Spleen (tissue), 11 donors: ENCODE measurements around the gene TMEM131L. TPM values are rescaled to one million over a fixed set of nuclear protein-coding genes. Genes with fewer than 3 reads are reported as not detected.
A peak's percentile ranks its signal among the peaks of the same experiment; 100 is the strongest.

Source experiments
- DNase-seq: peaks from one replicate; pipeline ENCODE4 v3.0.0-alpha.2; 2020
- H3K27ac ChIP-seq, 8 donors: fragments of 200-600 bp; sonication (generic) in 7 of 8; 1 replicate in 4 of 8; 2 replicates in 4 of 8; pipeline versions ENCODE4 v1.5.0 to v1.8.0; 2016 to 2021; ENCODE audit warnings: inconsistent platforms in 4 of 8, mild to moderate bottlenecking in 4 of 8, moderate library complexity in 1 of 8
- H3K27me3 ChIP-seq, 7 donors: fragments of 200-600 bp; sonication (generic) in 6 of 7; replicated peaks in 1 of 7; 1 replicate in 4 of 7; 2 replicates in 3 of 7; pipeline versions ENCODE4 v1.5.0 to v1.8.0; 2016 to 2021; ENCODE audit warnings: inconsistent platforms in 3 of 7, mild to moderate bottlenecking in 1 of 7
- H3K36me3 ChIP-seq, 6 donors: fragments of 200-600 bp; sonication (generic) in 5 of 6; 1 replicate in 4 of 6; 2 replicates in 2 of 6; pipeline versions ENCODE4 v1.5.0 to v1.8.0; 2016 to 2021; ENCODE audit warnings: inconsistent platforms in 2 of 6
- H3K4me1 ChIP-seq, 6 donors: fragments of 200-600 bp; sonication (generic) in 5 of 6; 1 replicate in 3 of 6; 2 replicates in 3 of 6; pipeline versions ENCODE4 v1.5.0 to v1.8.0; 2016 to 2021; ENCODE audit warnings: inconsistent platforms in 3 of 6
- H3K4me3 ChIP-seq, 8 donors: fragments of 200-600 bp; sonication (generic) in 7 of 8; 1 replicate in 4 of 8; 2 replicates in 4 of 8; pipeline versions ENCODE4 v1.5.0 to v1.8.0; 2016 to 2021; ENCODE audit warnings: inconsistent platforms in 4 of 8, mild to moderate bottlenecking in 4 of 8, moderate library complexity in 2 of 8
- H3K9me3 ChIP-seq, 8 donors: fragments of 200-600 bp; sonication (generic) in 7 of 8; 1 replicate in 4 of 8; 2 replicates in 4 of 8; pipeline versions ENCODE4 v1.5.0 to v1.8.0; 2016 to 2021; ENCODE audit warnings: inconsistent platforms in 4 of 8
- CTCF ChIP-seq, 11 experiments: fragments of 200-600 bp in 7 of 11; fragments of 450-650 bp in 4 of 11; sonication (generic) in 4 of 11; IDR thresholded peaks in 8 of 11; conservative IDR thresholded peaks in 3 of 11; 1 replicate in 7 of 11; 2 replicates in 4 of 11; pipeline versions ENCODE4 v1.4.0 to v1.8.0; 2016 to 2021; ENCODE audit warnings: antibody characterized with exemption in 11 of 11, inconsistent platforms in 4 of 11, mild to moderate bottlenecking in 1 of 11
- POLR2A ChIP-seq, 3 donors: fragments of 450-650 bp; IDR thresholded peaks; one replicate each; pipeline ENCODE4 v1.5.1; 2017; ENCODE audit warnings: antibody characterized with exemption in 3 of 3, mild to moderate bottlenecking in 1 of 3
- POLR2AphosphoS5 ChIP-seq, 3 donors: sonication (generic); formaldehyde crosslinking; IDR thresholded peaks; one replicate each; pipeline ENCODE4 v1.5.1; 2017; ENCODE audit warnings: antibody characterized with exemption in 3 of 3
- WGBS, 5 donors: extraction: QIAGEN DNeasy Blood & Tissue Kit in 3 of 5; methylation state at CpG; one replicate each; pipeline versions ENCODE4 v1.1.5 to v1.1.7; 2013 to 2018; 5-methylcytosine and 5-hydroxymethylcytosine counted together
- intact Hi-C: fragments of 100-400 bp; cut with DNase I; formaldehyde crosslinking; loops from one replicate; pipeline ENCODE4 v1.15.0; 2023; ENCODE audit warnings: low total_unique reads
- polyA plus RNA-seq, 3 donors: library from polyadenylated mRNA; stranded (reverse); fragments of 200-250 nt; gene quantifications; one replicate each; pipeline ENCODE4 v1.2.1, GENCODE V29; 2013
- total RNA-seq, 7 donors: library from RNA; depleted of rRNA in 3 of 7; stranded (reverse); fragments of >200 nt in 3 of 7; fragmentation: NEBNext Ultra II Directional in 4 of 7; extraction: Animal tissue kit (Norgen Biotek cat#: 25700) in 4 of 7; gene quantifications; one replicate each; pipeline versions ENCODE4 v1.1.0 to v1.2.1, GENCODE V29; 2016 to 2021
- donor health status: healthy with polysubstance abuse.
- donor health status: DM: no; HTN: no; CAD: no; lungs with moderate emphysema.
- donor health status: DM: no; HTN: no; CAD: no.
- donor health status: Bipolar disorder and iron deficiency.
- donor health status: healthy.
- donor health status: DM: no; HTN: no; CAD: no.
- donor health status: DM: yes; HTN: yes; CAD: no.

The TMEM131L gene
- total and polyA plus RNA-seq, 10 donors, result 20.9 to 105 (median 80.1) TPM

GRCh38 chr4:153637201-153637600 lies 171.0 kb downstream of the TMEM131L start:
- no peaks in the 10 kb centered on the region for H3K9me3 ChIP-seq
- DNase-seq, result no peak
- peaks cover 0 to 5% (median 0%) of the 10 kb centered on the region in 6 donors for H3K4me1 ChIP-seq
- WGBS, 5 donors, result 81 to 94% (median 91%) methylated on average over 3 of the region's 3 CpGs
- no peak overlapping the region for H3K4me3 ChIP-seq
- intact Hi-C loops, result loop anchor here (10.0 kb wide), 1 partner anchor 118 kb away; no protein-coding TSS in a partner anchor
- no peaks in the 10 kb centered on the region for H3K27me3 ChIP-seq
- peaks cover 12 to 64% (median 58%) of the 10 kb centered on the region in 6 donors for H3K36me3 ChIP-seq
- H3K27ac ChIP-seq, result no peak overlapping the region
- TF ChIP-seq POLR2A (IDR thresholded peaks at IDR 0.05), result no peak
- peak in 1 of 3 donors; percentile 8 for TF ChIP-seq POLR2AphosphoS5 (IDR thresholded peaks at IDR 0.05)

- Histone ChIP-seq H3K27me3 (no peaks in the 10 kb centered on the region), H3K4me1 (peaks cover under 1 to 5% (median 3%) of the 10 kb centered on the region in 6 donors), H3K27ac (no peak overlapping the region), H3K36me3 (peaks cover 10 to 56% (median 50%) of the 10 kb centered on the region in 6 donors), H3K9me3 (no peaks in the 10 kb centered on the region), H3K4me3 (no peak overlapping the region)
- intact Hi-C loops, result loop anchor here (10.0 kb wide), 1 partner anchor 117 kb away; no protein-coding TSS in a partner anchor
- WGBS, 5 donors, result 93 to 97% (median 96%) methylated on average over 8 of the region's 8 CpGs
- TF ChIP-seq CTCF (IDR thresholded peaks at IDR 0.05 in 8 of 11, conservative IDR thresholded peaks at IDR 0.05 in 3 of 11), result no peak
- no peak for DNase-seq
These were observed 171.9 kb downstream of the TMEM131L start for GRCh38 chr4:153638011-153638410.

- TF ChIP-seq POLR2A (IDR thresholded peaks at IDR 0.05), result no peak
- DNase-seq, result no peak
- Histone ChIP-seq H3K27me3 (no peaks in the 10 kb centered on the region), H3K9me3 (no peaks in the 10 kb centered on the region), H3K4me3 (no peak overlapping the region), H3K27ac (no peak overlapping the region), H3K4me1 (peaks cover 4 to 15% (median 10%) of the 10 kb centered on the region in 6 donors), H3K36me3 (peaks cover 7 to 46% (median 40%) of the 10 kb centered on the region in 6 donors)
- intact Hi-C loops, result loop anchor here (10.0 kb wide), 1 partner anchor 116 kb away; no protein-coding TSS in a partner anchor
- 71 to 100% (median 91%) methylated on average over 3 of the region's 3 CpGs for WGBS, 5 donors
These were observed 172.8 kb downstream of the TMEM131L start for GRCh38 chr4:153638999-153639398.

GRCh38 chr4:153639833-153640802 lies 174.0 kb downstream of the TMEM131L start:
- H3K27me3 ChIP-seq, result no peaks in the 10 kb centered on the region
- intact Hi-C loops, result loop anchor here (10.0 kb wide), 1 partner anchor 115 kb away; no protein-coding TSS in a partner anchor
- 71 to 79% (median 78%) methylated on average over 23 of the region's 23 CpGs for WGBS, 5 donors
- TF ChIP-seq POLR2AphosphoS5 (IDR thresholded peaks at IDR 0.05) (peak in 2 of 3 donors; percentile 16 to 20), POLR2A (IDR thresholded peaks at IDR 0.05) (no peak)
- H3K36me3 ChIP-seq, result peaks cover 4 to 35% (median 29%) of the 10 kb centered on the region in 6 donors
- H3K4me3 ChIP-seq, result no peak overlapping the region
- no peak for DNase-seq
- H3K9me3 ChIP-seq, result peaks cover 0 to 3% (median under 1%) of the 10 kb centered on the region in 8 donors
- no peak overlapping the region for H3K27ac ChIP-seq
- peaks cover 4 to 22% (median 8%) of the 10 kb centered on the region in 6 donors for H3K4me1 ChIP-seq

GRCh38 chr4:153641532-153641931 lies 175.4 kb downstream of the TMEM131L start:
- 74 to 90% (median 82%) methylated on average over 7 of the region's 7 CpGs for WGBS, 5 donors
- H3K4me3 ChIP-seq, result no peak overlapping the region

More at GRCh38 chr4:153641532-153641931, 175.4 kb downstream of the TMEM131L start:
- intact Hi-C loops, result no loop called here
- peaks cover 0 to 6% (median 2%) of the 10 kb centered on the region in 8 donors for H3K9me3 ChIP-seq
- TF ChIP-seq POLR2A (IDR thresholded peaks at IDR 0.05), result no peak
- TF ChIP-seq POLR2AphosphoS5 (IDR thresholded peaks at IDR 0.05), result no peak
- TF ChIP-seq CTCF (IDR thresholded peaks at IDR 0.05 in 8 of 11, conservative IDR thresholded peaks at IDR 0.05 in 3 of 11), result no peak
- peaks cover 2 to 21% (median 15%) of the 10 kb centered on the region in 6 donors for H3K36me3 ChIP-seq
- H3K27me3 ChIP-seq, result no peaks in the 10 kb centered on the region
- H3K27ac ChIP-seq, result no peak overlapping the region
- peaks cover 4 to 29% (median 8%) of the 10 kb centered on the region in 6 donors for H3K4me1 ChIP-seq
- DNase-seq, result no peak
